Activated CD4-positive, alpha-beta T cell treated with anti-CD3 and anti-CD28 coated beads, Interleukin-2, amount 50 U/mL, for 1 hour (primary cell): Measurements from ENCODE around the gene CPNE2.

Experiments used
- DNase-seq: peaks from one replicate; pipeline ENCODE4 v3.0.0-alpha.2; 2020

The CPNE2 gene

DNA sequence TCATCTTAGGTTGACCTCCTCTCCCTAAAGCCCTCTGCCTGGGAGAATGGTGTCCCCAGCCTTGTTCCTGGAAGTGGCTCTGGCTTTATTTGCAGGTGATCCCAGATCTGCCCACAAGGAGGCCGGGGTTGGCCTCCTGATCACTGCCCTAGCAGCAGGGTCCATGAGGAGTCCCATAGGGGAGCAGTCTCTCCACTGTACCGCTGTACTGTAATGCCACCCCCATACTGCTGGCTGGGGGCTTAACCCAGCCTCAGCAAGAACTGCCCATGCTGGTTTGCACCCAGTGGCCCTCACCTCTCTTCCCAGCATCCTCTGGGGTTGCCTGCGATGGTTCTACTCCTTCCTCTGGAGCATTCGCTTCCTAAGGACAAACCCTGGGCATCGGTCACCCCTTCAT, 54.4 kb downstream of the CPNE2 start:
- no peak for DNase-seq

DNA sequence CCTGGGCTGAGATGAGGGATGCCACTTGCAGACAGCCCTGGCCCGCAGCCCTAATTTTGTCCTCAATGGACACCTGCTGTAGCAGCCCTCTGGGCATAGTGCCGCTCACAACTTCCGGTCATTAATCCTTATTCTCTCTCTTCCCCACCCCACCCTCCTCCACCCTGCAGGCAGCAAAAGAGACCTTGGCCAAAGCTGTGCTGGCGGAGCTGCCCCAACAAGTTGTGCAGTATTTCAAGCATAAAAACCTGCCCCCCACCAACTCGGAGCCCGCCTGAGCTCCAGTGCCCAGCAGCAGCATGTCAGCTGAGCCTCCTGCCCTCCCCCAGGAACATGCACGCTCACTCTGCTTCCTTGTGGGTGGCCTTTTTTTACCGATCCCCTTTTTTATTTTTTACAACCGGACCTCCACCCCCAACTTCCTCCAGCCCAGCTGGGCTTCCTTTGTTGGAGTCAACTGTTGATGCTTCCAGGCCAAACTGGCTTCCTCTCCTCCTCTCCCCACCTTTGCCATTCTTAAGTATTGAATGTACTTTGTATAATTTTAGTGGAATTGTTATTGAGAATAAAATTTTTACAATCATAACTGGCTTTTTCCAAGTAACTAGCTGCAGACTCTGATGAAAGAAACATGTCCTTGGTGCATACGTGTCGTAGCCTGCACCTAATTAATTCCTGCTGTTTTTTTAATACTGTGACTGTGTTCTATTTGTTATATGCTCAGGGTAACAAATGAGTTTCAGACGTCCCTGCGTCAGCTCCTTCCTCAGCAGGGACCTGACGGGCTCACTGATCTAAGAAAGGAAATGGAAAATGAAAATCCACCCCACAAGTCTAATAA, 55.2 kb downstream of the CPNE2 start:
- DNase-seq, result no peak

DNA sequence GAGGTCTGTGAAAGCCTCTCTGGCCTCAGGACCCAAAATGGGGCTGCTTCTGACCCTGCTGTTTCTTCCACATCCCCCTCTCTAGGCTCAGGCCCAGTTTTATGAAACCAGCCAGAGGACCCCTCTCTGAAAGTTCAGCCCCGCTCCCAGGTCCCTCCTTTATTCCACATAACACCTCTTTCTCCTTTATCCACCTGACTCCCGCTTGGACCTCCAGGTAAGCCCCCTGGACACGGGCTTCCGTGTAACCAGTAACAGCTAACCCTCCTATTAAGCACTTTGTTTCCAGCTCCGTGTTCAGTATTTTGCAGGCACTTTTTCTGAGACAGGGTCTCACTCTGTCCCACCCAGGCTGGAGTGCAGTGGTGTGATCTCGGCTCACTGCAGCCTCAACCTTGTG, 56.1 kb downstream of the CPNE2 start:
- DNase-seq, result no peak

DNA sequence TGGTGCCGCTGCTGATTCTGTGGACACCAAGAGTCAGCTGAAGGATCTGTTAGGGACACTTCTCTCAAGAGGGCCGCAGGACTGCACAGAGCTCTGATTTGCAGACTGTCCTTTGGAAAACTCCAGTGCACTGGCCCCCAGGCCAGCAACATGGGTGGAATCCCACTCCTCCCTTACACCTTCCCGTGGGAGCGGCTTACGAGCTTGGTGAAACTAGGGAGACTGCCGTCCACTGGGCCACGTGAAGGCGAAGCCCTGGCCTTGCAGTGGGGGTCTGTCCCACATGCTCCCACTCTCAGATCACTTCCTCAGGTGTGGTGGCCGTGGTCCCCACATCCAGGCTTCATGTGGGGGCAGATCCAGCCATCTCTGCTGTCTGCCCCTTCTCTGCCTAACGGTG, 57.0 kb downstream of the CPNE2 start:
- DNase-seq, result no peak

DNA sequence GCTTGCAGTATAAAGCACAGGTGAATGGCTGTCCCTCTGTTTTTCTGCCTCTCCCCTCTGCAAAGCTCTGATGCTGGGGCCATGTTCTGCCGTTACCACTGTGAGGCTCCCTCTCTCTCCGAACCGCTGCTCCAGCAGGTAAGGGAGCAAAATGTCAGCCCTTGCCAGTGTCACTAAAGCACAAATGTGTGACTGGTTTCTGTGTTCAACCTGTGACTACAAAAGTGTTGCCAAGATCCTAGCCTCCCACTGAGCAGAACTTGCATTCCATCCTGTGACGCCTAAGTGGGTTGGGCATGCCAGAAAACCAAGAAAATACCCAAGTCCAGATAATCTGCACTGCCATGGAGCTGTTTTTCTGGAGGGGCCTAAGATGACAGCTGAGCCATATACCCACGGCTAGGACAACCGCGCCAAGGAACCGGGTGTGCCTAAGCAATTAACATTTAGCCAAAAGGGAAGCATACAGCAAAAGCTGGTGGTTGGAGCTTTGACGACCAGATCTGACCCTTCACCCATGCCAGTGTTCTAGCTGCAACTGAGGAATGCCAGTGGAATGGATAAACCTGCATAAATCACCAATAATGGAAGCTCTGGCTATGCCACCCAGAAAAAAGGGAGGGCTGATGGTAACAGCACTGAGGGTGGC, 58.4 kb downstream of the CPNE2 start:
- no peak for DNase-seq

DNA sequence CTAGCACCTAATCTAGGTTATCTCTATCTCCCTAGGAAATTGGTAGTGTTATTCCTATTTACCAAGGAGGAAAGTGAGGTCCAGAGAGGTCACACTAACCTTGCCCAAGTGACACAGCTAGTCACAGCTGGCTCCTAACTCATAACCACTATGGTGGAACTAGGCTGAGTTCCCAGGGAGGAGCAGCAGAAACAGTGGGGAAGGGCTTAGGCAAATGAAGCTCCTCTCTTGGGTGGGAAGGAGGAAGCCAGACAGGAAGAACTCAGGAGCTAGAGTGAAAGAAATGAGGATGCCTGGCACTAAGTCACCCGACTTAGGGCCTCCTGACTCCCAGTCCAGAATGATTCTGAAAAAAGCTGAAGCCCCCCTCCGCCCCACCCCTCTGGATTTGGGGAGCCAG, 59.0 kb downstream of the CPNE2 start:
- DNase-seq, result no peak

DNA sequence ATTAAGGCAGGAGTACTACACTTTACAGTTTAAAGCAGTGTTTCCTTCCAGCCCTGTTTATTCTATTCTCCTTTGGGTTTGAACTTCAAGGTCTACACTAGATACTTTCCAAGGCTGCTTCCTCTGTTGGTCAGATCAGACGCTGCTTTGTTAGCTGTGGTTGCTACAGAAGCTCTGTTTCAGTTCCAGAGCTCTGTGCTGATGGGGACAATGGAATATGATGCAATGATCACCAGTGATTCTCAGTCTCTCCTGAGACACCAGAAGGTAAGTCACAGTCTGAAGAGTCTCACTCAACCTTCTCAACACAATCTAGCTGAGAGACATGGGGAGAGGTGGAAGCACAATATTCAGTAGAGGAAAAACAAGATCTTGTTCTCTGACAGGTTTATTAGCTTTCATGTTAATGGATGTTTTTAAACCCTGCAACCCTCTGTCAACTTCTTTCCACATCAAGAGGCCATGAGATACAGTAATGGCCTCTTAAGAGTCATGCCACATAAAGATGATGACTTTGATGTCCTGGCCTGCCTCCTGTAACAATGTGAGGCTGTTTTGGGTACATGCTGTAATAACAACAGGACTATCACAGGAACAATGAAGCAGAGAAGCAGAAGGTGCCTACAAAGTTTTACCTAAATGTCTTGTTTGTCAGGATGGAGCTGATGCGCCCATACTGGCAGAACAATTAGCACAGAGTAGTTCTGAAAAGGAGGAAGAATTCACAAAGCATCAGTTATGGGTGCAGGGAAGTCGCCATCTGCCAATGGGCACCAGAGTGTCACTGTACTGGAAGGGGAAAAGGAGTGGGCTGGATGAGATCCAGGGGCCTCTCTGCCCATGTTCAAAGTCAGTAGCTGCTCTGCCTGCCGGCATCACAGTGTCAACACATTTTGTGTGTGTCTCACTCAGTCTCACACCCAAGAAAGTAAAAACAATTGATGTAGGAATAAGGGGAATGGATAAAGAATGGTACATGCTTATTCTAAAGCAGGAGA, 60.0 kb downstream of the CPNE2 start:
- DNase-seq, result no peak

DNA sequence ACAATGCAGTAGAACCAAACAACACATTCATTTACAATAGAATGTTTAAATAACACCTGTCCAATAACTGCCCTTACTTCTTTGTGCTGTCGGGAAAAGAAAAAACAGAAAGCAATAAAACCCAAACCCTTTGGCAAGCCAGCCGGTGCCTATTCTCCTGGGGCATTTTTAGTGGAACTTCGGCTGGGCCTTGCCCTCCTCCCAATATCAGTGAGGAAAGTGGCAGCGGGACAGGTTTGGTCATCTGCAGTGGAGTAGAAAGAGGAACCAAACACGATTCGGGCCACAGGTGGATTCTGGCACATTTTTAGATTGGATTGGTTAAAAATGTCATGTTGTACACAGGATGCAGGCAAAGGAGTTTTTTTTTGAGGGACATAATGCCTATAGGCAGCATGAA, 61.5 kb downstream of the CPNE2 start:
- no peak for DNase-seq

DNA sequence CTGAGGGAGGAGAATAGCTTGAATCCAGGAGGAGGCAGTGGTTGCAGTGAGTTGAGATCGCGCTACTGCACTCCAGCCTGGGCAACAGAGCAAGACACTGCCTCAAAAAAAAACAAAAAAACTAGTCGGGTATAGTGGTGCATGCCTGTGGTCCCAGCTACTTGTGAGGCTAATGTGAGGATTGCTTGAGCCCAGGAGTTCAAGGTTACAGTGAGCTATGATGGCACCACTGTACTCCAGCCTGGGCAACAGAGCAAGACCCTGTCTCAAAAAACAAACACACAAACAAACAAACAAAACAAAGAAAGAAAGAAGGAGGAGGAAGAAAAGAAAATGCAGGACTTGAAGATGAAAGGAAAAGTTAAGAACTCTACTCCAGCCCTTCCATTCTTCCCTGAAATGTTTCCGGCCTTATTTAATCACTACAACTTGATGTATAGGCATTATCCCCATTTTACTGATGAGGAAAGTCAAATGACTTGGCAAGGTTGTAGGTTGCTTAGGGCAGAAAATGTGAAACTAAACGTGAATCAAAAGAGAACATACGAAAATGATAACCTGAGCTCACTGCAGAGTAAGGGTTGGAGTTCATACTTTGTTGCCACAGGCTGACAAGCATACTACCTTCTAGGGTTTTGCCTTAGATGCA, 63.4 kb downstream of the CPNE2 start:
- no peak for DNase-seq

DNA sequence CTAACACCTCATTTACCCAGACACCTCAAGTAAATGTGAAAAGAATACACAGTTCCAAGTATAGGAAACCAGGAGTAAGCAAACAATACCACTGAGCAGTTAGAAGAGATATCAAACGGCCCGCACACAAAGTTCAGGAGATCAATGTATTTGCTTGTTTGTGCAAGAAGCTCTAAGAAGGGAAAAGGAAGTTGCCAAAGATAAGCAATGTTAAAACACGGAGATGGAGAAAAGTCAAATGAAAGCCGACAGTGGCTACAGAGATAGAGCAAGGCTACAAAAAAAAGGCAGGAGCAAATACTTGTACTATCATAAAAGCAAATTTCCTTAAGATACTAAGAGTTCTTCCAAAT, 63.9 kb downstream of the CPNE2 start:
- DNase-seq, result no peak

DNA sequence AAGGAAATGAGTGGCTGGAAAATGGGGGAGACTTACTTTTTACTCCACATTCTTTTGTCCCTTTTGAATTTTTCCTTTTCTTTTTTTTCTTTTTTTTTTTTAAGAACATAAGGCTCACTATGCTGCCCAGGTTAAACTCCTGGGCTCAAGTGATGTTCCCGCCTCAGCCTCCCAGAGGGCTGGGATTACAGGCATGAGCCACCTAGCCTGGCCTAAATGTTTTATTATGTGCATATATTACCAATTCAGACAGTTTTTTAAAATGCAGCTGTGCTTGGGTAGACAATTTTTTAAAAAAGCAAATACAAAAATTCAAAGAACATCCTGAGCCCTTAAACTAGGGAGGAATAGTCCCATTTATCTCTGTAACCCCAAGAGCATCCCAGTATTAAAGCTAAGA, 65.2 kb downstream of the CPNE2 start:
- no peak for DNase-seq

DNA sequence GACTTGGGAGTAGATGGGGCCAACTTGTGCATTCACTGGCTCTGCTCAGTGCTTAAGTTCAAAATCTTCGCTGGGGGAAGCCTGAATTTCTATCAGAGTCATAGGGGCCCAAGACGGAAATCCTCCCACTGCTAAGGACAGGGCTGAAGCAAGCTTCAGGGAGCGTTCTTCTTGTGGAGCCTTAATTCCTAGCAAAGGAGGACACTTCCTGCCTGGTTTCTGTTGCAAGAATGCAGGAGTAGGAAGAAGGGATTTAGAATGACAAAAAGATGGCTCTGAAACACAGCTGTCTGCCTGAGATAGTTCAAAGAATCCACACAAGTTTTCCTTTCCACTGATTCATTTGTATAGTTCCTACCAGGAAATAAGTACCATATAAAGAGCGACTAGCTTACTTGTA, 67.1 kb downstream of the CPNE2 start:
- DNase-seq, result no peak

DNA sequence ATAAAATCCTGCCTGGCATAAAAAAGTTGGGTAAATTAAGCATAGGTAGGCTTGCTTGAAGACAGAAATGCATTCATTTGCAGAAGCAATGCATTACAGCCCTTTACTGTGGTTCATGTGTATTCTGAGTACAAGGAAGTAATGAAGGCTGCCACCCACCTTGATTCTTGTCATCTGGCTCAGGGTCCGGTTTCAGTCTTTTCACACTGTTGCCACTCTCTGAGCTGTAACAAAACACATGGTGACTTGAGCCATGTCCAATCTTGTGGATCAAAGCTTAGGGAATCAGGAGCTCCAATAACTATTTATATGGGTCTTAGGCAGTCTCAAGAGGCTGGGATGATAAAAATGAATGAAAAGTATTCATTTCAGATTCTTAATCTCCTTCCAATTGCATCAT, 71.5 kb downstream of the CPNE2 start:
- DNase-seq, result no peak

DNA sequence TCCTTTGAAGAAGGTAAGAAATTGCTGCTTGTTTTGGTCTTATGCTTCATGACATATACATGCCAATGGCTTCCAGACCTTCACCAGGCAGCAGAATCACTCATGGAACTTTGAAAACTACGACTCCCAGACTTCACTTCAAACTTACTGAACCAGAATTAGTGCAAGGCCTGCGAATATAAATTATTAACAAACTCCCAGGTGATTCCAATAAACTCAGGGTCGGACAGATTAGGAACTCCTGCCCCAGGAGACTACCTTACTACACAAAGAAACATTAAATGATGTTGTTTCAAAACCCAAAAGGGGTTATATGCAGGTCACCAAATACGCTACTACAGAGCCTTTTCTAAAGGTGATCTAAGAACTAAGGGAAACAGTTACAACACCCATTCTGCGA, 73.1 kb downstream of the CPNE2 start:
- DNase-seq, result no peak

DNA sequence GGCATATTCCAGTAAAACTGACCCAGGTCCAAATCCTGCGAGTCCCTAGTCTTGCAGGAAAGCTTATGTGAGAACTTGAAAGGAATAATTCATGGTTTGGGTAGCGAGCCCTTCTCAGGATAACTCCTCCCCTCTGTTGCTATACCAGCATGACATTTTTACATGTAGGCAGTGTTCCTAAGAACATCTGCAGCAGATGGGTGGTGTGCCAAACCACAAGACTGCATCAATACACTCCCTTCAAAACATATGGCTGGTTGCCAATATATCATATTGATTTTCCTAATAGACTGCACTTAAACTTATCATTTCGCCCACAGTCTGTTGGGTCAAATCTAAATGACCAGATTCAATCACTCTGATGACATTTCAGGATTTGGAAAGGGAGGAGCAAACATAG, 73.6 kb downstream of the CPNE2 start:
- no peak for DNase-seq

DNA sequence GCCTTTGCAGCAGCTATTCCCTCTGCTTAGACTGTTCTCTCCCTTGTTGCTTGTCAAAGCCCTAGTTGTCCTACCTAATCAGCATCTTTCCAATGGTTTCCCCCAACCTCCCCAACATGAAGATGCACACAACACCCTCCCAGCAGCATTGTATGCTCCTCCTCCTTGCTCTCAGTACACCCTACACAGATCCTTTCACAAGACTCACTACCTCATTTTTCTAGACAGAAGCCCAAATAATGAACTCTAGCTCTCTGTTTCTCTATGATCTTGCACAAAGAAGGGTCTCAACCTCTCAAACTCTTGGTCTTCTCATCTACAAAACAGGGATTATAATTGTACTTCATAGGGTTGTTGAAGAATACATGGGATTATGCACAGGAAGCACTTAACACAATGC, 74.1 kb downstream of the CPNE2 start:
- no peak for DNase-seq

DNA sequence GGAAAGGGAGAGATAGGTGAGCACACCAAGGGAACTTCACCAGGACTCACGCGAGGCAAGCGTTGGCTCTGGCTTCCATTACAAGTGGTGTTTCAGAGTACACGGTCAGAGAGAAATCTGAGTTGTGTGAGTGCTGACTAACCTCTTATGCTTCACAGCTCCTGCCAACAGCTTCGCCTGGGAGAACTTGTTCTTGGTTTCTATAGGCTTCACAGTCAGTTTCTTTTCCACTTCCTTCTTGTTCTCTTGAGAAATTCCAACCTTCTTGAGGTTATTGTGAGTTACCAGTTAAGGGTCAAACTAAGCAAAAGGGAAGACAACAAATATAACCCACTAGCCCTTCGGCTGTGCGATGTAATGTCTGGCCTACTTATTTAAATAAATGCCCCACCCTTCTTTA, 74.6 kb downstream of the CPNE2 start:
- DNase-seq, result no peak

DNA sequence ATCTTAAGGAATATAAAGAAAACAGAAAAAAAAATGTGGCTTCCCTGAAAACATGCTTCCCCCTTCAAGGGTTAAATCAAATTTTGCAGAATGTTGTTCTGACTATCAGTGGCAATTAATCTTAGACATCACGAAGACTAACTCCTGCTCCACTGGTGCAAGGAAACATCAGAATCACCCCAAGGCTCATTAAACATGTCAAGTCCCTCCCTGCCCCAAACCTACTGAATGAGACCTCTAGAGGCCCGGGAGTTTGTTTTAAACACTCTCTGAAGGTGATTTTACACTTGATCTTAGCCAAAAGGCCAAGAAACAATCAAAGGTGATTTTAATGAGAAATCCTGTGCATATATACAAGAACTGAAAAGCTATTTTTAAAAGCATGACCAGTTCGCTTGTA, 75.2 kb downstream of the CPNE2 start:
- no peak for DNase-seq

DNA sequence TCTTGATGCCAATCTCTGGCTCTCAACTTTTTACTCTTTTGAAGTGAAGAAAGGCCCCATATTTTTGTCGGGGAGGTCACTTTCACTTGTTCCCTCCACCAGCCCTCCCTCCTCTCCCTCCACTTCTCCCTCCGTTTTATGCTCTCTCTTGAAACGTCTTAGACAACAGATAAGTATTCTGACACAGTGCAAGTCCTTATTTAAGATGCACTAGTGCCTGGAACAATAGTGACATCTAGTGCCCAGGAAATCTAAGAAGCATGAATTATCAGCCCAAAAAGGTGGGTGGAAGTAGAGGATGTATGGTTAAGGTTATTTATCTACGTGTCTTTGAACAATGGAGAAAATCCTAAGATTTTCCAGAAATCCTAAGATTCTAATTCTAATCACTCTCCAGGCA, 75.6 kb downstream of the CPNE2 start:
- DNase-seq, result no peak

DNA sequence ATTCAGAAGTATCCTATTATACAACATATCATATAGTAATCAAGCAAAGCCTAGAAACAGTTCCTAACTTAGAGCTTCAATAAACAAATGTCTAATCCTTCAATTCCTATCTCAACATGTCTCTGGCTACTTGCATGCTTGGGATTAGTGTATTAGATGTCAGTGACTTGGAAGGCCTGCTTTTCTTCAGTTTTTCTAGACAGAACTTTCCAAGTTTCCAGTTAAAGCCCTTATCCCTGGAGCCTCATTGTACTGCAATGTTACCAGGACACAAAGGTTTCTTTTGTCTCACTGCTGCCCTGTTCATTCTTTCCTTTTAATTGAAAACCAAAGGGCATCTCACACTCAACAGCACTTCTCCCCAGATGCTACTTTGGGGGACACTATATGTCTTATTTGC, 76.9 kb downstream of the CPNE2 start:
- no peak for DNase-seq

DNA sequence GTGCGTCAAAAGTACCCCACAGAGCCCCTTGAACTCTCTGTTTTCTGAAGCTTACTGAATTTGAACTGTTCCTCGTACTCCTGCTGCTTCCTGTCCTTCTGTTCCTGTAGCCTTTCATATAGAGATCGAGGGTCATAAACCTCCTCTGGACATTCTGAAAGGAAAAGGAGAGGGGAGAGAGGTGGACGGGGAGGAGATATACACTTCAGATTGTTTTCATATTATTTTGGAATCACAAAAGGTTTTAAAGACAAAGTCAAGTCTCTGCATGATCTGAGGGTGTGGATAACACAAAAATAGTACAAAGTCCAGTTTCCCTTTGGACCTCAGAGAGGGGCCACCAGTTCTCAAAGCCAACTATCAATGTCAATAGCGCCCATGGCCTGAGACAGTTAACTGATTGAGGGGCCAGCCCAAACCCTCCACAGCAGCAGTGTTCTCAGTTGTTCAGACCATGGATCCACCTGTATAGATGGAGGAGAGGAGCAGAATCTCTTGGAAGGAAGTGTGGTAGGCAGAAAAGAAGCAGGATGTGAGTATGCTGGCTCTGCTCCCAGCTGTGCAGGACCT, 80.4 kb downstream of the CPNE2 start:
- no peak for DNase-seq

DNA sequence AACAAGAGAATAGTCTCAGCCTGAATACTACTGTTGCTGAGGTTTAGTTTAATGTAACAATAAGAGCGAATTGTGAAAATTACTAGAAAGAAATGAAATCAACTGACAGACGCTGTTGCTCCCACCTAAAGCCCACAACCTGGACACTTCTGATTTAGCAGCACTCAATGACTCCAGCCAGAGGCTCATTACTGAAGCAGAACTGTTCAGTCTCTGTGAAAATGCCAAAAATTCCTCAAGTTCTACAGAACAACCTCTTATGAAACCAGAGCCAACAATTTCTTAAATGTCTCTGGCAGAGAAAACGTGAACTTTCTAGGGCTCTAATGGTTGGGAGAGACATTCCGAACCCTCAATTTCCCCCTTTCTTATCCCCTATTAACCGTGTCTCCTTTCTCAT, 83.5 kb downstream of the CPNE2 start:
- DNase-seq, result no peak

DNA sequence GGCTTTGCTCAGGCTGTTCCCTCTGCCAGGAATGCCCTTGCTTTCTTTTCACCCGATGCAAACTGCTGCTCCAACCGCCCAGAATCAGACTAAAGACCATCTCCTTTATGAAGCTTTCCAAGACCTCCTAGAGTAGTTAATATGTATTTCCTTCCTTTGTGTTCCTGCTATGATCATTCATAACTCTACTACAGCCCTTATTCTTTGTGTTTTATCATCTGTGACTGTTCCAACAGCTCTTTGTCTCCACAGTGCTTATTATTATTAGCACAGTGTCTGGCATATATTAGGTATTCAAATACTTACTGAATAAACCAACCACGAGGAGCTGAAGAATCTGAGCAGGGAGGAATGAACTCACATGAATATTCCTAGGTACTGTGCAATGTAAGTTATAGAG, 85.8 kb downstream of the CPNE2 start:
- DNase-seq, result no peak
